ENCODE data around the gene TCP11L2.
"Not testable (repeated sequence)": the region's sequence is repeated elsewhere in the genome, so short reads cannot be mapped to it uniquely, and the experiment has no call there.

TCP11L2 gene

GRCh38 chr12:106307181-106307580, 4.6 kb downstream of the TCP11L2 start:
- no peak for DNase-seq (ENCODE audit: low read depth in 2 of 2)

GRCh38 chr12:106308121-106308520, 5.6 kb downstream of the TCP11L2 start:
- DNase-seq (ENCODE audit: low read depth in 2 of 2) = no peak

- no peak for DNase-seq (ENCODE audit: low read depth in 2 of 2)
Observed at GRCh38 chr12:106308611-106309010, 6.1 kb downstream of the TCP11L2 start.

- no peak for DNase-seq (ENCODE audit: low read depth in 2 of 2)
Observed at GRCh38 chr12:106309671-106310505, 7.4 kb downstream of the TCP11L2 start.

- no peak for DNase-seq (ENCODE audit: low read depth in 2 of 2)
Observed at GRCh38 chr12:106310687-106311086, 8.2 kb downstream of the TCP11L2 start.

- DNase-seq (ENCODE audit: low read depth in 2 of 2) = no peak
Observed at GRCh38 chr12:106311139-106311538, 8.6 kb downstream of the TCP11L2 start.

GRCh38 chr12:106313413-106313812, 10.9 kb downstream of the TCP11L2 start:
- DNase-seq (ENCODE audit: low read depth in 2 of 2) = not testable (repeated sequence)

GRCh38 chr12:106315523-106315922, 13.0 kb downstream of the TCP11L2 start:
- DNase-seq (ENCODE audit: low read depth in 2 of 2) = no peak

- DNase-seq (ENCODE audit: low read depth in 2 of 2) = no peak
Observed at GRCh38 chr12:106317406-106318082, 15.0 kb downstream of the TCP11L2 start.

GRCh38 chr12:106321139-106321850, 18.8 kb downstream of the TCP11L2 start:
- DNase-seq (ENCODE audit: low read depth in 2 of 2) = no peak

- DNase-seq (ENCODE audit: low read depth in 2 of 2) = no peak
Observed at GRCh38 chr12:106323537-106323936, 21.0 kb downstream of the TCP11L2 start.

- no peak for DNase-seq (ENCODE audit: low read depth in 2 of 2)
Observed at GRCh38 chr12:106327309-106327869, 24.9 kb downstream of the TCP11L2 start.

- DNase-seq (ENCODE audit: low read depth in 2 of 2) = no peak
Observed at GRCh38 chr12:106328735-106329134, 26.2 kb downstream of the TCP11L2 start.

- DNase-seq (ENCODE audit: low read depth in 2 of 2) = no peak
Observed at GRCh38 chr12:106329231-106329982, 26.9 kb downstream of the TCP11L2 start.

GRCh38 chr12:106331599-106331998, 29.1 kb downstream of the TCP11L2 start:
- no peak for DNase-seq (ENCODE audit: low read depth in 2 of 2)

GRCh38 chr12:106332536-106332935, 30.0 kb downstream of the TCP11L2 start:
- DNase-seq (ENCODE audit: low read depth in 2 of 2) = no peak

GRCh38 chr12:106333010-106333409, 30.5 kb downstream of the TCP11L2 start:
- DNase-seq (ENCODE audit: low read depth in 2 of 2) = no peak

- DNase-seq (ENCODE audit: low read depth in 2 of 2) = no peak
Observed at GRCh38 chr12:106333756-106334155, 31.2 kb downstream of the TCP11L2 start.

GRCh38 chr12:106341086-106341877, 38.7 kb downstream of the TCP11L2 start:
- no peak for DNase-seq (ENCODE audit: low read depth in 2 of 2)

- DNase-seq (ENCODE audit: low read depth in 2 of 2) = no peak
Observed at GRCh38 chr12:106342397-106343213, 40.1 kb downstream of the TCP11L2 start.

Data from stimulated activated CD4-positive, alpha-beta T cell treated with anti-CD3 and anti-CD28 coated beads, Interleukin-4, amount 100 ng/mL, for 48 hours (primary cell).